Activated CD8-positive, alpha-beta memory T cell treated with anti-CD3 and anti-CD28 coated beads, Interleukin-2, amount 50 U/mL, for 24 hours (primary cell): ENCODE results near the gene RBFOX1.

Experiments used
- DNase-seq: peaks from one replicate; pipeline ENCODE4 v3.0.0-alpha.2; 2020; ENCODE audit errors: extremely low read depth

RBFOX1 gene

DNA sequence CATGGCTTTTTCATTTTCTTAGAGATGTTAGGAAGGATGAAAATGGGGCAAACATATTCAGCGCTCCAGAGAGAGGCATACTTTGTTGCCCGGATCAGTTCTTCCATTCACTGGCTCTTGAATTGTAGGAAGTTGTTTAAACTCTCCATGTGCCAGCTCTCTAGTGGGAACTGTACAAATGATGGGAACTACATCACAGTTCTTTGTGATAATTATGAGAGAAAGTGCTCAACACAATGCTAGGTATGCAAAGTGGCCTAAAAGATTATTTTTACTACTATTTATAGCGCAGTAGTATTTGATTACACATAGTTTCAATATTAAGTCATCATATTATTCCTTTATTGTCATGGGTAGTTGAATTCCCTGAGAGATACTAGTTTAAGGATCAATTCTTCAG lies 268.5 kb downstream of the RBFOX1 start:
- DNase-seq = no peak

DNA sequence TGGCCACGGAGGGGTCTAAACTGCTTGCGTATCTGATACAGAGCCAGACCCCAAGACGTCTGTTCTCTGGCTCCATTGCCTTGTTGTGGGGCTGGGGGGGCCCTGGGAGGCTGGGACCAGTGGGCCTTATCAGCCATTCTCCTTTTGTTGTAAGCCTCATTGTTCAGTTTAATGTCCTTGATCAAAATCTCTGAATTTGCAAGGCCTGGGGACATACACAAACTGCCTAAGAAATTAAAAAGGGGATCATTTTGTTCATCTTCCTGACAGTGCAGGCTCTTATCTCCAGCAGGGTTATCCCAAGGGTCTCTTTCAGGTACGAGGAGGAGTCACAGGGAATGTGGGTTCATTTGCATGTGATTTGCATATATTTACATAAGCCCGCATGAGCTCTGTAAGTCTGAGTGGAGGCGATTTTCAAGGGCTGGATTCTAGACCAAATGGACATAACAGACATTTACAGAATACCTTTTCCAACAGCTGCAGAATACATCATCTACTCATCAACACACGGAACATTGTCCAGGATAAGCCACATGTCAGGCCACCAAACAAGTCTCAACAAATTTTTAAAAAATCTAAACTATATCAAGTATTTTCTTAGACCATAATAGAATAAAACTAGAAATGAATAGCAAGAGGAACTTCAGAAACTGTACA lies 269.8 kb downstream of the RBFOX1 start:
- DNase-seq = no peak

DNA sequence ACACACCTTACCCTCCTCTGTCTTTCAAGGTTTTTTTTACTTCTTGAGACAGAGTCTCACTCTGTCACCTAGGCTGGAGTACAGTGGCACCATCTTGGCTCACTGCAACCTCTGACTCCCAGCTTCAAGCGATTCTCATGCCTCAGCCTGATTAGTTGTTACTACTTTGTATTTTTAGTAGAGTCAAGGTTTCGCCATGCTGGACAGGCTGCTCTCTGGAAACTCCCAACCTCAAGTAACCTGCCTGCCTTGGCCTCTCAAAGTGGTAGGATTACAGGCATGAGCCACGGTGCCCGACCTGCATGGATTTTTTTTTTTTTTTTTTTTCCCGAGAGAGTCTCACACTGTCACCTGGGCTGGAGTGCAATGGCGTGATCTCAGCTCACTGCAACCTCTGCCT lies 273.2 kb downstream of the RBFOX1 start:
- no peak for DNase-seq

DNA sequence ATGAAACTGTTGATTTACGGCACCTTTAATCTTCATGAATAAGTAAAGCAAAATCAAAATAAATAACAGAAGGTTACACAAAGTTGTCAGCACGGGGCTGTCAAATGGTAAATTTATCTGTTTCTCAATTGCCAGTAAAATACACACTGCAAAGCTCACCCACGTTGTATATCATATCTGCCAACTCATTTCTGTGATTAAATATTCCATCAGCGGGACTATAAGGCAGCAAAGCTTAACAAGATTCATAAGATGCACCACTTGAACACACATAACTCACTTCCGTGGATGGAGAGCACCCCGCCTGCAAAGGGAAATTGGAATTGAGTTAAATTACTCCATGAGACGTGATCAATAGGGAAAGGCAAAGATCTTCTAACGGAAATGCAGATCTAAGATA lies 280.0 kb downstream of the RBFOX1 start:
- DNase-seq = no peak

DNA sequence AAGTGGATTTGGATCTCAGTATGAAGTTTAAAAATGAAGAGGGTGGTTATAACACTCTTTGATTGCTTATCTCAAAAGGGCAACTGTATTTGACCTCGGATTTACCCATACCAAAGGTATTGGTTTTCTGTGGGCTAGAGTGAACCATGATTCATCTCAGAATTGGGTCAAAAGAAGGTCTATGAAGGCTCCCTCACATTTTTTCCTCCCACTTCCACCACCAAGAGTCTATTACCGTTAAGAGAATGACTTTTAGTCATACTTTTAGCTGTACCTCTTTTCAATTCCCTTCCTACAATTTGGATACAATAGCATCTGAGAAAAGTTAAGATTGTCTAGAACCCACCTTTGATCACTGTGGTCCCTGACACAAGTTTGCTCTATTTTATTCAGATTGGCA lies 280.9 kb downstream of the RBFOX1 start:
- DNase-seq = no peak

- DNase-seq = no peak
Observed at GRCh38 chr16:7614021-7614795, 281.6 kb downstream of the RBFOX1 start.

GRCh38 chr16:7615565-7615964 lies 282.9 kb downstream of the RBFOX1 start:
- no peak for DNase-seq

GRCh38 chr16:7624871-7625766 lies 292.5 kb downstream of the RBFOX1 start:
- DNase-seq = no peak

GRCh38 chr16:7628981-7629380 lies 296.3 kb downstream of the RBFOX1 start:
- no peak for DNase-seq

GRCh38 chr16:7629571-7629970 lies 296.9 kb downstream of the RBFOX1 start:
- no peak for DNase-seq

- DNase-seq = no peak
Observed at GRCh38 chr16:7637446-7637845, 304.8 kb downstream of the RBFOX1 start.

DNA sequence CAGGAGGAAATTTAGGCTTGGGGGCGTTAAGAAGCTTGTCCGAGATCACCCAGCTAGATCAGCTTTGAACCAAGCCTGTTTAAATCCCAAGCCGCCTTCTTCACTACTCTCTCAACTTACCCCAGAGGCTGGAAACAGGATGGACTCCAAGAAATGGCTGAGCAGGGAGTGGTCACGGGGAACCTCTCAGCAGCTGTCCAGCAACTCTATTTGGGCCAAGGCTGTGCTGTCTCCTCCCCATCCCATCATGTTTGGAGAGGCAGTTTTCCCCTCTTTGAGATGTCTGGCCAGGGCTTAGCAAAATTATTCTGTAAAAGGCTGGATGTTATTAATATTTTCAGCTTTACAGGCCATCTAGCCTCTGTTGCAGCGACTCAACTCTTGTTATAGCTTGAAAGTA lies 305.7 kb downstream of the RBFOX1 start:
- DNase-seq = no peak

DNA sequence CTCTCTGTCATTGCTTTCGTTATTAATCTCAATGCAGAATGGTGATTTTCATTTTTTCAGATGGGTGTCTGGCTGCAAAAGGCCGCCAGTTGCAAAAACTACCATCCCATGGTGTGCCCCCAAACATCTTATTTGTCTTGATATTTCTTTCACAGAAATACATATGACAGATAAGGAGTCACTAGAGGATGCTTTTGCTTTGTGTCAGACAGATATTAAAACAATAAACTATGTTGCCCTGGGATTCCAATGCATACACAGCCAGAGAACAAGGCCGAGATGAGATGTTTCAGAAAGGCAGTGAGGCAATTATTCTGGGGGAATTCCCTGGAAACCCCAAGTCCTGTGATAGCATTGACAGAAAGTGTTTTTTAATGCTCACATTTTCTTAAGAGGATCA lies 307.7 kb downstream of the RBFOX1 start:
- no peak for DNase-seq

DNA sequence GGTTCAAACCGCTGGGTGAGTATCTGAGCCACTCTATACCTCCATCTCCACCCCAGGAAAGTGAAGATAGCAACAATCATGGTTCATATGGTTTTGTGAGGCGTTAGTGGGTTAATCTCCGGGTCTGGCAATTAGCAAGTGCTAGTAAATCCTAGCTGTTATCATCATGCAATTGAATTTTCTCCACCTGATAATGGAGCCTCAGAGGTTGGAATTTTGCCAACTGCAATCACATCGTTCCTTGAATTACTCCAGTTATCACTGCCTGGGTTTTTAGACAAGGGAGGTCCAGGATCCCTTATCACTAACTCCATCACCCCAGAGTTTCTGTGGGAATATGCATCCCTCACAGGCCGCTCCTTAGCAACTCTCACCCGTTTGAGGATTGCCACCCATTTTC lies 311.5 kb downstream of the RBFOX1 start:
- DNase-seq = no peak

- no peak for DNase-seq
Observed at GRCh38 chr16:7644811-7645210, 312.2 kb downstream of the RBFOX1 start.

DNA sequence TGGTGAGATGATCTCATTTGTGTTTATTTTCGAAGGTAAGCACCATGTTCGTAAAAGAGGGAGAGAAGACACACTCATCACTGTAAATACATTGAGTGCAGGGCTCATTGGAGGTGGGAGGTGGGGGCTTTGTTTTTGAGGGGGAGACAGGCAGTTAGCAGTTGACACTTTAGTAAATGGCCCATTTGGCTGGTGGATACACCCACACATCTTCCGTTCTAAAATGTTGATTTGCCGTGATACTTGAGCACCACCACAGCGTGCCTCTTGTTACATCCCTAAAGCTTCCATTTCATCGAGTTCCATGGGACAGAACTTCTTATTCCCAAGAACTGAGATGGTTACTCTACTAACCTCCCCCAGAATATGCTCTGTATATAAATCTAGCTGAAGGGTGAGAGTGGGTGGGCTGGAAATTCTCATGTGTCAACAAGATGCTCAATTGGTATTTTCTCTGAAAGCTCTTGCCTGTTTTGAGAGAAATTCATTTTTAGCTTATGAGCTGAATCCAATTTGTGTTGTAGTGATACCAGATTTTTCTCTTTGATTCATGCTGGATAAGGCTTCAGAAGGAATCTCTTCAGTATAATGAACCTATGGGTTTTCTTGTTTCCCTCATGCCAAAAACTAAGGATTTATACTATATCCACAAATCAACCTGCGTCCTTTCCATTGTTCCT lies 314.3 kb downstream of the RBFOX1 start:
- no peak for DNase-seq

DNA sequence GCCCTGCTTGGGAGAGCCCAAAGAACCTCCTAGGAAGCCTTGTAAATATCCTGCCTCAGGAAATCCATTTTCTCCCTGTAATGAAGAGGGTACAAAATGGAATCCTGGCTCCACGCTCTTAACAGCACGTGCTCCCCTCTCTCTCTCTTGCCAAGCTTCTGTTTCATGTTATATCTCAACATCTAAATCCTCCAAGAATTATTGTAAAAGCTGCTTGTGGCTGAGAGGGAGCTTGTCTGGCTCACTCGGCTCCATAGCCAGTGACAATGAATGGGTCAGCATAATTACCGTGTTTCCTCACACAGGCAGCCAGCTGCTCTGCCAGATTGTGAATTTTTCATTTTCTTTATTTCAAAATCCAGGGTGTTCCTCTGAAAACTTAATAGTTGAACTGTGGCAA lies 317.8 kb downstream of the RBFOX1 start:
- DNase-seq = no peak

GRCh38 chr16:7651803-7652570 lies 319.3 kb downstream of the RBFOX1 start:
- no peak for DNase-seq

DNA sequence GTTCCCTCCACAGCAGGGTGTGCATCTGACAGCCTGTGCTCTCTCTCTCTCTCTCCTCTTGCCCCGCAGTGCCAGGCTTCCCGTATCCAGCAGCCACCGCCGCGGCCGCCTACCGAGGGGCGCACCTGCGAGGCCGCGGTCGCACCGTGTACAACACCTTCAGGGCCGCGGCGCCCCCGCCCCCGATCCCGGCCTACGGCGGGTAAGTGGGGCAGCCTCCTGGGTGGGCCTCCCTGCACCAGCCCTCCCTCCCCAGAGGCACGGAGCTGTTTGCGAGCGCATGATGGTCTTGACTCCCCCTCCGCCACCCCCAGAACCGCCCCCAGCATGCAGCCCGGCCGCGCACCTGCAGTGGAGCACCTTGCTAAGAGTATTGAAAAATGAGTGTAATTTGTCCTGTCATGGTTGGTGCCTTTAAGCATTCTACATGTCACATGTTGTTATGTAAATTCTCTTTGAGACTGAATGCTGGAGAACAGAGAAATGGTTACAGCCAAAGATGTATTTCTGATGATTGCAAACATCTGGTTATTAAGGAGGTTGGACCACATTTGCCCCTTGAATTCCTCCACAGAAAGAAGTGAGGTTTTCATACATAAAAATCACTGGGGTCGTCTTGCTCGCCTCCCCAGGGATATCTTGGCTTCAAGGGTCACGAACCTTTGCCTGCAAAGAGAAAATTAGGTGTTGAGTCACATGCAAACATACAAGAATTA lies 321.3 kb downstream of the RBFOX1 start:
- DNase-seq = no peak

GRCh38 chr16:7675628-7676027 lies 343.0 kb downstream of the RBFOX1 start:
- DNase-seq = no peak

DNA sequence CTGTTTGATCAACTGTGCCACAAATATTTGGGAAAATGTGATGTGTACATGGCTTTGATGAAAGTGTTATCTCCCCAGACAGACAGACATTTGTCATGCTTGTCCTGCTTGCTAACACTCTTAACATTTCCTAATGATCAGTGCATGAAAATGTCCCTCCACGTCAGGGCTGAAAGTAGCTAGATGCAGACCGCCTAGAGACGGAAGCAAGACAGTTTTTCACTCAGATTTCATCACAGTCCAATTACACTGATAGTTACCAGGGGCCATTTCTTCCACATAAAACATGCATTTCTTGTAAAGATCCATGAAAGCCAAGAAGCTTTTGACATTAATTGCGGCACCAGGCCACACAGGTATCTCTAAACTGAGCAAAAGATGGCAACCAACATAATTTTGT lies 347.7 kb downstream of the RBFOX1 start:
- no peak for DNase-seq
